HG03108 (cell line): Measurements from ENCODE around the gene TBC1D3C.
"Not testable (repeated sequence)": the region's sequence is repeated elsewhere in the genome, so short reads cannot be mapped to it uniquely, and the experiment has no call there.

Source experiments
- ATAC-seq: cut with Tn5 transposase; IDR thresholded peaks from one replicate; pipeline ENCODE4 v1.9.1; 2021; ENCODE audit warnings: moderate library complexity; ENCODE audit not compliant: unreplicated experiment

Gene TBC1D3C

GRCh38 chr17:38068534-38068933 is at the start of gene TBC1D3C:
TSS of gene TBC1D3C (minus strand) at chr17:38068634. CDS start at chr17:38067066, 1,568 bp downstream.
- ATAC-seq, result not testable (repeated sequence)

- ATAC-seq, result not testable (repeated sequence)
Observed at GRCh38 chr17:38099262-38099661, 30.8 kb upstream of the TBC1D3C start.

- ATAC-seq, result not testable (repeated sequence)
Observed at GRCh38 chr17:38094059-38094694, 25.7 kb upstream of the TBC1D3C start.

GRCh38 chr17:38088120-38088519 is 19.7 kb upstream of the TBC1D3C start:
- ATAC-seq, result not testable (repeated sequence)

GRCh38 chr17:38087344-38087743 is 18.9 kb upstream of the TBC1D3C start:
- not testable (repeated sequence) for ATAC-seq
